DOHH2 (cell line): ENCODE results near the gene NFYC.

Source experiments
- H3F3A ChIP-seq: fragments of 200-600 bp; sonication (generic), shearing (Covaris generic); 2 replicates; pipeline ENCODE4 v1.6.0; 2016; ENCODE audit warnings: antibody characterized with exemption, mild to moderate bottlenecking; ENCODE audit not compliant: control insufficient read depth, insufficient read depth
- H3K27ac ChIP-seq: fragments of 200-600 bp; sonication (generic); 2 replicates; pipeline ENCODE4 v1.5.1; 2014; ENCODE audit warnings: low read depth, mild to moderate bottlenecking, low read length, moderate library complexity
- H3K27me3 ChIP-seq: fragments of 200-600 bp; sonication (generic); 2 replicates; pipeline ENCODE4 v1.6.1; 2014; ENCODE audit warnings: mild to moderate bottlenecking, low read length, mixed read lengths; ENCODE audit not compliant: control insufficient read depth
- H3K36me3 ChIP-seq: fragments of 200-600 bp; sonication (generic); 2 replicates; pipeline ENCODE4 v1.6.1; 2014; ENCODE audit warnings: mild to moderate bottlenecking, low read length, moderate library complexity, mixed read lengths; ENCODE audit not compliant: control insufficient read depth
- H3K4me1 ChIP-seq: fragments of 200-600 bp; sonication (generic); 2 replicates; pipeline ENCODE4 v1.6.1; 2014; ENCODE audit warnings: mild to moderate bottlenecking, low read length, mixed read lengths; ENCODE audit not compliant: control insufficient read depth
- H3K4me2 ChIP-seq: fragments of 200-600 bp; sonication (generic); 2 replicates; pipeline ENCODE4 v1.6.0; 2014; ENCODE audit warnings: mild to moderate bottlenecking, low read length, moderate library complexity
- H3K4me3 ChIP-seq: fragments of 200-600 bp; sonication (generic); 2 replicates; pipeline ENCODE4 v1.5.1; 2014; ENCODE audit warnings: mild to moderate bottlenecking, low read length, mixed read lengths
- H3K79me2 ChIP-seq: fragments of 200-600 bp; sonication (generic); 2 replicates; pipeline ENCODE4 v1.6.1; 2014; ENCODE audit warnings: mild to moderate bottlenecking, low read length, mixed read lengths; ENCODE audit not compliant: control insufficient read depth
- H3K9me2 ChIP-seq: fragments of 200-600 bp; sonication (generic); replicated peaks from 2 replicates; pipeline ENCODE4 v1.6.1; 2014; ENCODE audit warnings: mild to moderate bottlenecking, low read length, mixed read lengths; ENCODE audit not compliant: control insufficient read depth
- H3K9me3 ChIP-seq: fragments of 200-600 bp; sonication (generic); 2 replicates; pipeline ENCODE4 v1.6.1; 2014; ENCODE audit warnings: antibody characterized with exemption, low read length, mixed read lengths; ENCODE audit not compliant: control insufficient read depth, insufficient read depth
- H4K20me1 ChIP-seq: fragments of 200-600 bp; sonication (generic); 2 replicates; pipeline ENCODE4 v1.6.0; 2014; ENCODE audit warnings: low read depth, mild to moderate bottlenecking, antibody characterized with exemption, low read length, moderate library complexity; ENCODE audit not compliant: control insufficient read depth, insufficient read depth
- EZH2phosphoT487 ChIP-seq: fragments of 200-600 bp; sonication (generic); IDR thresholded peaks from 2 replicates; pipeline ENCODE4 v1.6.1; 2017; ENCODE audit warnings: borderline replicate concordance, mild to moderate bottlenecking, antibody characterized with exemption, low read length, moderate library complexity, mixed read lengths
- TF ChIP-seq, protein P1 (sequence below): fragments of 200-600 bp; sonication (generic); IDR thresholded peaks from one replicate; pipeline ENCODE4 v1.5.1; 2014; ENCODE audit warnings: antibody characterized with exemption, mild to moderate bottlenecking, low read depth, low read length; ENCODE audit not compliant: poor library complexity, severe bottlenecking

The NFYC gene

DNA sequence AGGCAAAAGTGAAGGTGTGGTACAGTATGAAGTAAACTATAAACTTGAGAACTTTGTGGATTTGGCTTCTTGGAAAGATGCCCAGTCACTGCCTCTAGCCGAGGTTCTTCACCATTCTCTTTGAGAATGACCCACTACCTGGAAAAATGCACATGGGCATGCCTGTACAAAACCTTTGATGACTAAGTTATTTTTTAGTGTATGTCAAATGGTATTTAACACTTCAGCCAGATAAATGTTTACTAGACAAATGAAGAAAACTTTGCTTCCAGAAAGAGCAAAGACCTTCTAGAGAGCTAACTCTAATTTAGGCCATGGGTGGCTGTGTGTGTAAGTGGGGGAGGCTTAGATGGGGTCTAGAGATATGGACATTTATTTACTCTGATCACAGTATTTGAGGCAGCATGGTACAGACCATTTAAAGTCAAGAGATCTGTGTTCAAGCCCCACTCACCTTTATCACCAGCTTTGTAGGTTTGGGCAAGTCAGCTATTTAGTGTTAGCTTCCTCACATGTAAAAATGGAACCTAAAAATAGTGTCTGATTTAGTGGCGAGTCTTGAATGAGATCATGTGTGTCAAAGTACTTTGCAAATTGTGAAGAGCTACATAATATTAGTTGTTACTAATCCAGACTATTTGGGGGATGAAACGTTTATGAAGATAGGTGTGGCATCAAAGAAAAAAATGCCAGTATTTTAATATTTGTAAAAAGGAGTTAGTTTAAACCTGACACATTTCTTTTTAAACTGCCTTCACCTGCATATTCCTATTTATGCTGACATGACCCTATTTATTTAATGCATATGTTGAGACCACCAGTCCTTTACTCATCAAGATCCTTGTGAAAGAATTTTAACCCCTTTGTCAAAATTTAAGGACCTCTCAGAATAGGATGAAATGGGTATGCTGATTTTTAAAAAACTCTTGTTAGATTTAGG is 20.2 kb downstream of the NFYC start:
- Histone ChIP-seq H3K27ac (peak overlapping the region; percentile 87), H3K4me1 (peaks cover 54% of the 10 kb centered on the region), H3K27me3 (no peaks in the 10 kb centered on the region), H3K9me2 (no peaks in the 10 kb centered on the region), H3K36me3 (peaks cover 32% of the 10 kb centered on the region), H3K9me3 (no peaks in the 10 kb centered on the region), H3K4me3 (peak overlapping the region; percentile 91), H3K4me2 (peak overlapping the region; percentile 82), H4K20me1 (no peaks in the 10 kb centered on the region), H3F3A (0 out of 2 replicates have a peak, but pooled peaks cover 2% of the 10 kb centered on the region), H3K79me2 (peaks cover 95% of the 10 kb centered on the region)
- TF ChIP-seq, protein P1, sequence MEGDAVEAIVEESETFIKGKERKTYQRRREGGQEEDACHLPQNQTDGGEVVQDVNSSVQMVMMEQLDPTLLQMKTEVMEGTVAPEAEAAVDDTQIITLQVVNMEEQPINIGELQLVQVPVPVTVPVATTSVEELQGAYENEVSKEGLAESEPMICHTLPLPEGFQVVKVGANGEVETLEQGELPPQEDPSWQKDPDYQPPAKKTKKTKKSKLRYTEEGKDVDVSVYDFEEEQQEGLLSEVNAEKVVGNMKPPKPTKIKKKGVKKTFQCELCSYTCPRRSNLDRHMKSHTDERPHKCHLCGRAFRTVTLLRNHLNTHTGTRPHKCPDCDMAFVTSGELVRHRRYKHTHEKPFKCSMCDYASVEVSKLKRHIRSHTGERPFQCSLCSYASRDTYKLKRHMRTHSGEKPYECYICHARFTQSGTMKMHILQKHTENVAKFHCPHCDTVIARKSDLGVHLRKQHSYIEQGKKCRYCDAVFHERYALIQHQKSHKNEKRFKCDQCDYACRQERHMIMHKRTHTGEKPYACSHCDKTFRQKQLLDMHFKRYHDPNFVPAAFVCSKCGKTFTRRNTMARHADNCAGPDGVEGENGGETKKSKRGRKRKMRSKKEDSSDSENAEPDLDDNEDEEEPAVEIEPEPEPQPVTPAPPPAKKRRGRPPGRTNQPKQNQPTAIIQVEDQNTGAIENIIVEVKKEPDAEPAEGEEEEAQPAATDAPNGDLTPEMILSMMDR: no peak
- no peak for TF ChIP-seq EZH2phosphoT487

DNA sequence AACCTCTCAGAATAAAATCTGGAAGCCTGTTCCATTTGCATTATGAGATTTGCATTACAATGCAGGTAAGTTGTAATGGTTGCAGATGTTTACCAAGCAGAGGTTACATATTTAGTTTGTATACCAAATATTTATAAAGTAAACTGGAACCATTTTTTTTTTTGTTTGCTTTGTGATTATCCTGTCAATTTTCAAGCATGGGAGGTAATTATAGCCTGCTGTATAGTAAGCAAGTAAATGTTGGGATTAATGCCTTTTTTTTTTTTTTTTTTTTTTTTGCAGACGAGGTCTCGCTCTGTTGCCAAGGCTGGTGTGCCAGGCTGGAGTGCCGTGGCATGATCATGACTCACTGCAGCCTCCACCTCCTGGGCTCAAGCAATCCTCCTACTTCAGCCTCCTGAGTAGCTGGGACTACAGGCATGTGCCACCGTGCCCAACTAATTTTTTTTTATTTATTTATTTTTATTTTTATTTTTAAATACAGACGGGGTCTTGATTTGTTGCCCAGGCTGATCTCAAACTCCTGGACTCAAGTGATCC is 21.0 kb downstream of the NFYC start:
- H3K4me1 ChIP-seq: peaks cover 54% of the 10 kb centered on the region
- 0 out of 2 replicates have a peak, but pooled peaks cover 2% of the 10 kb centered on the region for H3F3A ChIP-seq
- peak overlapping the region; percentile 91 for H3K4me3 ChIP-seq
- peaks cover under 1% of the 10 kb centered on the region; the same call in 1 of the 2 replicates for H4K20me1 ChIP-seq
- H3K9me3 ChIP-seq: no peaks in the 10 kb centered on the region
- H3K9me2 ChIP-seq: no peaks in the 10 kb centered on the region
- H3K27ac ChIP-seq: peak overlapping the region; percentile 87
- no peaks in the 10 kb centered on the region for H3K27me3 ChIP-seq
- peak overlapping the region; percentile 82 for H3K4me2 ChIP-seq
- H3K36me3 ChIP-seq: peaks cover 34% of the 10 kb centered on the region
- H3K79me2 ChIP-seq: peaks cover 96% of the 10 kb centered on the region
- TF ChIP-seq, protein P1: no peak
- TF ChIP-seq EZH2phosphoT487: no peak

DNA sequence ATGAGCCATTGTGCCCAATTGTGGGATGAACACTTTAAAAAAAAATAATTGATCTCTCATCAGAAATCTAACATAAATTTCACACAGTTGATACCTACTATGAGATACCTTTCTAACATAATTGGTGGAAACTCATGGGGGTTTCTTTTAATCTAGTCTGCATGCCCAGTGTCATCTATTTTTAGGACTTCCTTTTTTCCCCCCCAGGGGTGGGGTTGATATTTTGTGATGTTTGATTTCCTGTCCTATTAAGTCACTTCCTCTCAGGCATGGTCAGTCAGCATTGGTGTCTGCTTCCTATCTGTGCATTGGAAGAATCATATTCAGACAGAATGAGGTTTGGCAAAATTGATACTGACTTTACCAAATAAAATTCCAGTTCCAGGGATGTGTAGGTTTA is 21.5 kb downstream of the NFYC start:
- Histone ChIP-seq H3K27me3 (no peaks in the 10 kb centered on the region), H4K20me1 (peaks cover 3% of the 10 kb centered on the region; the same call in 1 of the 2 replicates), H3F3A (0 out of 2 replicates have a peak, but pooled peaks cover 2% of the 10 kb centered on the region), H3K4me2 (peak overlapping the region; percentile 82), H3K9me2 (no peaks in the 10 kb centered on the region), H3K4me3 (peak overlapping the region; percentile 42), H3K4me1 (peaks cover 50% of the 10 kb centered on the region), H3K36me3 (peaks cover 37% of the 10 kb centered on the region), H3K27ac (no peak overlapping the region), H3K79me2 (peaks cover 96% of the 10 kb centered on the region), H3K9me3 (no peaks in the 10 kb centered on the region)
- no peak for TF ChIP-seq EZH2phosphoT487
- TF ChIP-seq, protein P1: no peak
